GM12865 (cell line): ENCODE results near the gene HIVEP1.

Source experiments
- DNase-seq: peaks from one replicate; pipeline ENCODE4 v3.0.0; 2010; ENCODE audit warnings: low read depth
- H3K4me3 ChIP-seq: 2 replicates; pipeline ENCODE4 v1.5.1; 2011; ENCODE audit warnings: mild to moderate bottlenecking, low read depth, low read length, control low read depth
- CTCF ChIP-seq: IDR thresholded peaks from 2 replicates; pipeline ENCODE4 v1.5.1; 2011; ENCODE audit warnings: low read length, control low read depth, low read depth, inconsistent platforms; ENCODE audit not compliant: insufficient read depth; ENCODE audit errors: missing control alignments

The HIVEP1 gene

GRCh38 chr6:12022953-12023388, 10.9 kb downstream of the HIVEP1 start:
- no peak overlapping the region for H3K4me3 ChIP-seq
- no peak for TF ChIP-seq CTCF
- no peak for DNase-seq

GRCh38 chr6:12024216-12024615, 12.1 kb downstream of the HIVEP1 start:
- no peak overlapping the region for H3K4me3 ChIP-seq
- DNase-seq = no peak
- TF ChIP-seq CTCF = no peak

GRCh38 chr6:12024699-12025434, 12.8 kb downstream of the HIVEP1 start:
- DNase-seq = no peak
- TF ChIP-seq CTCF = no peak
- H3K4me3 ChIP-seq = no peak overlapping the region

- H3K4me3 ChIP-seq = no peak overlapping the region
- DNase-seq = no peak
- no peak for TF ChIP-seq CTCF
Observed at GRCh38 chr6:12026120-12026519, 14.0 kb downstream of the HIVEP1 start.

- DNase-seq = no peak
- TF ChIP-seq CTCF = no peak
- no peak overlapping the region for H3K4me3 ChIP-seq
Observed at GRCh38 chr6:12026833-12027232, 14.7 kb downstream of the HIVEP1 start.

GRCh38 chr6:12028213-12028612, 16.1 kb downstream of the HIVEP1 start:
- no peak overlapping the region for H3K4me3 ChIP-seq
- no peak for TF ChIP-seq CTCF
- DNase-seq = no peak

- no peak for DNase-seq
Observed at GRCh38 chr6:12029979-12030737, 18.0 kb downstream of the HIVEP1 start.

More at GRCh38 chr6:12029979-12030737, 18.0 kb downstream of the HIVEP1 start:
- no peak overlapping the region for H3K4me3 ChIP-seq
- TF ChIP-seq CTCF = no peak
